ENCODE results near the gene OSBPL3. TPM values are rescaled to one million over a fixed set of nuclear protein-coding genes. Genes with fewer than 3 reads are reported as not detected.

OSBPL3 gene
- total and polyA plus RNA-seq, 2 donors (not counting 3 experiments of a cell fraction or from before 2014, with no cell fraction given), result 7.5 to 27.1 TPM

DNA sequence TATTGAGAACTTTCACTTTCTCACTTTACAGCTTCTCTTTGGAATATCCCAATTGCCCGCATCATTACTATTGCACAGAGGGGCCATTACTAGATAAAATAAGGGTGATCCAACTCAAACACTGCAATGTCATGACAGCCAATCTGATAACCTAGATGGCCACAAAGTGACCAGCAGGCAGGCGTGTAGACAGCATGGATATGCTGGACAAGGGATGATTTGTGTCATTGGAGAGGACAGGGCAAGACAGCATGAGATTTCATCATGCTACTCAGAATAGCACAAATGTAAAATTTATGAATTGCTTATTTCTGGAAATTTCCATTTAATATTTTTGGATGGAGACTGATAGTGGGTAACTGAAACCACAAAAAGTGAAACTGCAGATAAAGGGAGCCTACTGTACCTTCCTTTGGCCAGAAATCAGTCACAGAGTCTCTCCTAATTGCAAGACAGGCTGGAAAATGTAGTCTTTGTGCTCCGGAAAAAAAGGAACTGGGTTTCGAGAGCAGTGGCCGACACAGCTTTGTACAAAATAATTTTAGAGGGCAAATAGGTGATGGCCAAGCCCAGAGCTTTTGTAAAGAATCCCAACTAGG is 216.6 kb downstream of the OSBPL3 start:
- Histone ChIP-seq H3K4me2 (ENCODE audit: insufficient read depth, low read length) (no peak overlapping the region), H3K4me1 (ENCODE audit: control insufficient read depth, extremely low read depth, insufficient read depth, low read length) (no peaks in the 10 kb centered on the region), H3K36me3 (ENCODE audit: control insufficient read depth in 2 of 2, extremely low read depth in 1 of 2, insufficient read depth in 2 of 2, low read length in 2 of 2) (no peaks in the 10 kb centered on the region), H3K4me3 (replicated peaks in 1 of 3; ENCODE audit: insufficient read depth in 1 of 3, low read depth in 1 of 3, low read length in 3 of 3) (no peak overlapping the region), H3K9me3 (replicated peaks; ENCODE audit: control insufficient read depth, insufficient read depth, low read length) (no peaks in the 10 kb centered on the region), H2AFZ (ENCODE audit: low read depth, low read length) (no peak overlapping the region), H3K9ac (replicated peaks; ENCODE audit: extremely low read depth, insufficient read depth, low read length) (no peak overlapping the region), H4K20me1 (replicated peaks; ENCODE audit: control insufficient read depth, extremely low read depth, insufficient read depth, low read length) (no peaks in the 10 kb centered on the region), H3K9me1 (replicated peaks; ENCODE audit: control insufficient read depth, extremely low read depth, insufficient read depth, low read length) (no peaks in the 10 kb centered on the region), H3K27me3 (ENCODE audit: control insufficient read depth in 2 of 2, insufficient read depth in 2 of 2, low read length in 2 of 2) (peaks cover 14 to 17% of the 10 kb centered on the region in 2 experiments), H3K27ac (ENCODE audit: insufficient read depth, low read depth, low read length) (no peak overlapping the region), H3K79me2 (ENCODE audit: control insufficient read depth, insufficient read depth, low read length) (no peaks in the 10 kb centered on the region)
- FAIRE-seq (no peak), DNase-seq (ENCODE audit: low read depth, low spot score) (no peak)
- dilution Hi-C loops (cut with MboI; ENCODE audit: extremely low pct_ligation_motif_present, low sequenced_read_pairs) (no loop called here), intact Hi-C loops (cut with micrococcal nuclease) (no loop called here)
- POLR2A ChIA-PET, result no interaction called here
- CTCF ChIA-PET, result interaction anchor here (1.3 to 2.0 kb wide), 6 partner anchors 22 to 1217 kb away, joined by 3 to 9 read pairs (median 3); no protein-coding TSS in a partner anchor
- TF ChIP-seq FOS (IDR thresholded peaks at IDR 0.05; ENCODE audit: borderline replicate concordance, insufficient read depth, low read length), result no peak
- TF ChIP-seq CTCF (IDR thresholded peaks at IDR 0.05; ENCODE audit: extremely low read depth in 1 of 2, insufficient read depth in 1 of 2, low read depth in 1 of 2, low read length in 2 of 2), result no peak
- TF ChIP-seq JUN (IDR thresholded peaks at IDR 0.05; ENCODE audit: borderline replicate concordance, insufficient read depth, insufficient read length, low read depth), result no peak
- no peak for TF ChIP-seq POLR2AphosphoS5 (IDR thresholded peaks at IDR 0.05; ENCODE audit: insufficient read depth, low read depth, low read length)
- TF ChIP-seq MAX (IDR thresholded peaks at IDR 0.05; ENCODE audit: insufficient read depth, insufficient read length), result no peak
- TF ChIP-seq MYC (IDR thresholded peaks at IDR 0.05; ENCODE audit: low read depth, low read length), result no peak
- TF ChIP-seq EZH2 (IDR thresholded peaks at IDR 0.05; ENCODE audit: borderline replicate concordance, low read depth, low read length, severe bottlenecking), result no peak
- TF ChIP-seq GATA2 (IDR thresholded peaks at IDR 0.05; ENCODE audit: insufficient read depth, insufficient read length, low read depth, low read length), result no peak
- TF ChIP-seq POLR2A (IDR thresholded peaks at IDR 0.05; ENCODE audit: low read depth, low read length), result no peak
- no TSS peak for BruUV-seq (replicated peaks)

All from endothelial cell of umbilical vein (primary cell).